GM18505 (cell line): ENCODE measurements around the gene SFMBT2.

Experiments
- ATAC-seq: cut with Tn5 transposase; IDR thresholded peaks from one replicate; pipeline ENCODE4 v1.9.1; 2021; ENCODE audit not compliant: unreplicated experiment
- POLR2A ChIP-seq: IDR thresholded peaks from 4 replicates; pipeline ENCODE4 v1.6.1; 2011; ENCODE audit warnings: borderline replicate concordance; ENCODE audit not compliant: insufficient read depth, insufficient read length; ENCODE audit errors: extremely low read depth

Gene SFMBT2

DNA sequence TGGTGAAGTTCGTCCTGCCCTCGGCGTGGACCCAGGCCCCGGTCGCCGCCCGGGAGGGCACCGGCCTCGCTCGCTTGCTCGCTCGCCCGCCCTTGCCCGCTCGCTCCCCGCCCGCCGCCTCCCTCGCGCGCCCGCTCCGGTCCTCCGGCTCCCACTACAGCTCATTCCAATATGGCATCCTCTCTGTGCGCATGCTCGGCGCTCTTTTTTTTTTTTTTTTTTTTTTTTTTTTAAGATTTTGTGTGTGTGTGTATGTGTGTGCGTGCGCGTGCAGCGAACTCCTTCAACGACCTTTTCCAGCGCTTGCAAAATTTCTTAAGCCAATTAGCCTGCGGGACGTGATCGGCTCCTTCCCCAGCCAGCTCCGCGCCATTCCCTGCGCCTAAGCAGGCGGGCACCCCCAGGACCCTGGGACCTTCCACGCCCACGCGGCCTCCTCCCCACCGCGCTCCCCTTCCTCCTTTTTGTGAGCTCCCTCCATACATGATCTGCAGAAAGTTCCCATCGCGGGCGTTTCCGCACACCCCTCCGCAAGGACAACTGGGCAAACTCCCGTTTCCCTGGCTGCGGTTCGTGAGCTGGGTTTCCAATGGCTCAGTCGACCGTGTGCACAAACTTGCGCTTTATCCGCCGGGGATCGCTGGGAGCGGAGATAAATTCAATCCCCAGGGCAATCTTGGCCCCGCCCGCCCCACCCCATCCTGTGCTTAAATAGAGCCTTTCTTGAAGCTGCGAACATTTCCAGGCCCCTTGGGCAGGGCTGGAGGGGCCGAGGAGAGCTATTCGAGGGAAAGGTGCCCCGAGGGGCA lies at the start of gene SFMBT2:
TSS of gene SFMBT2 (minus strand) at position 173 of the 809 bp plus-strand sequence. CDS start 29,136 bp downstream, outside the sequence.
- peak; percentile 51 for TF ChIP-seq POLR2A
- ATAC-seq: peak; percentile 32

DNA sequence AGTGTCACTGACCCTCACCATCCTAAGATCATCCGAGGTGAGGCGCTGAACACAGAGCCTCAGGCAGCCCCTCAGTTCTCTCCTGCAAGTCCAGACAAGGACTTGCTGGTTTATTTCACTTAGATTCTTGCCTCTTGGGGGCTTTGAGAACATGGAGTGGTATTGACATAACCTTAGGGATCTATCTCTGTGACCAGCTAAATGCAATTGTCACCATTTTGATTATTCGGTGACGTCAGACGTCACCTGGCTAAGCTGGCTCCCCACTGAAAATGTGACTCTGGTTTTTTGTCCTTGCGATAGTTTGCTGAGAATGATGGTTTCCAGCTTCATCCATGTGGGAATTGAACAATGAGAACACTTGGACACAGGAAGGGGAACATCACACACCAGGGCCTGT lies 49.2 kb upstream of the SFMBT2 start:
- no peak for ATAC-seq
- no peak for TF ChIP-seq POLR2A

DNA sequence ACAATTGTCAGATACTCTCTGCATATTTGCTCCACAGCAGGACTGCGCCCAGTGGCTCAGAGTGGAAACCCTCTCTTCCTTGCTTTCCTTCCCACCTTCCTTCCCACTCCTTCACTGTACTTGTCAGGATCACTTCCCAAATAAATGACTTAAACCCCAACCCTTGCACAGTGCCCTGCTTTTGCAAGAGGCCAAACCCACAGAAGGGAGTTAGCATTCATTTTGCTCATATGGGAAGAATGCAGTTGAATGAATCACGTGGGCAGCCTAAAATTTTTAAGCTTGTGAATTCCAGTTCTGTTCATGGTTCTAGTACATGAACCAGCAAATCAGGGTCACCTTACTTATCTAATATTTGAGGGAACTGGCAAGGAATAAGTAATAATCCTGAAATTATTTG lies 47.7 kb upstream of the SFMBT2 start:
- TF ChIP-seq POLR2A: no peak
- no peak for ATAC-seq

DNA sequence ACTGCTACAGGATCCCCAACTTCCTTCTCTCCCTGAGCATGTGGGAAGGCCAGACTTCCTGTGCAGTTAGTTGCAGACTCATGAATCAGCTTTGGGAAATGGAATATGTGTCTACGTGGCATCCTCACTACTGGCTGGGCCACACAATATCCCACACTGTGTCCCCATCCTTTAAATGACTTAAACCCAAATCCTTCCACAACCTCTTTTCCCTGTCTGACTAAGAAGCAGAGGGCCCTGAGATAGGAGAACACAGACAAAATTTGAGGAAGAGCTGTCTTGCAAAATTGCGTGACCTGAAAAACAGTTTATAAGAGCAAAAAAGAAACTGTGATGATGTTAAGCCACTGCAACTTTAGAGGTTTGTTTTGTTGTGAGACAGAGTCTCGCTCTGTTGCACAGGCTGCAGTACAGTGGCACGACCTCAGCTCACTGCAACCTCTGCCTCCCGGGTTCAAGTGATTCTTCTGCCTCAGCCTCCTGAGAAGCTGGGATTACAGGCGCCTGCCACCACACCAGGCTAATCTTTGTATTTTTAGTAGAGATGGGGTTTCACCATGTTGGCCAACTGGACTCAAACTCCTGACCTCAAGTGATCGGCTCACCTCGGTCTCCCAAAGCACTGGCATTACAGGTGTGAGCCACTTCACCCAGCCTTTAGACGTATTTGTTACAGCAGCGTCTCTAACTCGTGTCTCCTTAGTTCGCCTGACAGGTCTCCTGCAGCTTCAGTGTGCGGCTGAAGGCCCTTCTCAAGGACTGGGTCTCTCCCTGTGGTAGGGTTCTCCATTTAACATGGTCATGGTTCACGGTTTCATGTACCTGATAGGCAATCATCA lies 46.9 kb upstream of the SFMBT2 start:
- ATAC-seq: no peak
- TF ChIP-seq POLR2A: no peak

DNA sequence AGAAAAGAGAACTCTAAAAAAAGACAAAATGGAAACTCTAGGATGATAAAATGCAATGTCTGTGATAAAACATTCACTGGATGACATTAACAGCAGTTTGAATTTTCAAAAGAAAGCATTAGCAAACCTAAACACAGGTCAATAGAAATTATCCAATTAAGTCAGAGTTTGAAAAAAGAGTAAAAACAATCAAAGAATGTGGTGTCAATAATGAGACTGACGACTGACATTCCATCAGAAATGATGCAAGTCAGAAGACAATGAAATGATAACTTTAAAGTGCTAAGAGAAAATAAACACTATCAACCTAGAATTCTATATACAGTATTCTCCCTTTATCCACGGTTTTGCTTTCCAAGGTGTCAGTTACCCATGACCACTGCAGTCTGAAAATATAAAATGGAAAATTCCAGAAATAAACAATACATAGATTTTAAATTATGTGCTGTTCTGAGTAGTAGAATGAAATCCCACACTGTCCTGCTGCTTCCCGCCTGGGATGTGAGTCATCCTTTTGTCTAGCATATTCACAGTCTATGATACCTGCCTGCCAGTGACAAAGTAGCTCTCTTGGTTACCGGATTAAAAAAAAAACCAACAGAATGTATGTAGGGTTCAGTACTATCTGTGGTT lies 38.3 kb upstream of the SFMBT2 start:
- no peak for TF ChIP-seq POLR2A
- no peak for ATAC-seq

DNA sequence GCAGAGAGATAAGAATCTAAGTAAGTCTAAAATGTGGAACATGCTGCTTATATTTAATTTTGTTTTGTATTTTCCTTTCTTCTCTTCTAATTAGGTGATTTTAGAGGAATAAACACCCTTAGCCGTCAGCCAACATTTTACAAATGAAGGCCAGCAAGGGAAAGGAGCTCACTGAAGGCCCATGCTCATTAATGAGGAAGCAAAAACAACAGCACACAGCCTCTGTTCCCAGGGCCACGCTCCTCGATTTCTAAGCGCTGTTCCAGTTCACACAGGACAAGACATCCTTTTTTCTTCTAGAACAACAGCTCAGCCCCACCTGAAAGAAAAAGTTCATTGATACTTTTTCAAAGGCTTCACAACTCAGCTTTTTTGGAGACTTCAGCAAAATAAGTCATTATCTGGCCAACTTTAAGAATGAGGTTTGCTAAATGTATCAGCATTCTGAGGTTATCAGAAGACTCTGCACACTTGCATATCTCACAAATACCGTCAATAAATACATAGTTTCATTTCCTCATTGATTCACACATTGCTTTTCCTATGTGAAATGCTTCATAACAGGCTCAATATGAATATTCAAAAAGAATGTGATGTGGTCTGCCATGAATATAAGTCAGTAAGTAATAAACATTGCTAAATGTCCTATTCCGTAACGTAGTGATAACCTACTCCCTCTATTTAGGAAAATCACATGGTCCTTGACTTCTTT lies 34.8 kb upstream of the SFMBT2 start:
- TF ChIP-seq POLR2A: no peak
- peak; percentile 79 for ATAC-seq

DNA sequence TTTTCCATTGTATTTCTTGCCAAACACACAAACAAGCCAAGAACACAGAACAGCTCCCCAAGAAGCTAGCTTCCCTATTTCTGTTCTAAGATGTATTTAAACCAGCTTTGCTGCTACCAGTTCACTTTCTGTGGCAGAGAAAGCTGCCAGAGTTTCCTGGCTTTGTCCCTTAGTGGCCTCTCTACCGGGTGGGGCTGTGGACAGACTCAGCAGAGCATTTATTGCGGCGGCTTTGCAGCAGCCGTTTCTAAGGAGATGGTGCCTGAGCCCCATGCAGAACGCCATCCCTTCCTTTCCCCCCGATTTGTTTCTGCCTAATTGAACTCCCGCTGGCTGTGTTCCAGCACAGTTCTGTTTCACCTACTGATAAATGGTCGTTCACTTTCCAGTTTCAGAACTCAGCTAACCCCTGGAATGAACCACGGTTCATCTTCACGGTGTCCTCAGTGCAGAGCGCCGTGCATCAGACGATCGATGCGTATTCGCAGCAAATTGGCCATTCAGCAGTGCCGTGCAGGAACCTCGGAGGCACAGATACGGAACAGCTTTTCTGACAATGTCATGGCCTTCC lies 33.8 kb upstream of the SFMBT2 start:
- no peak for TF ChIP-seq POLR2A
- ATAC-seq: no peak

DNA sequence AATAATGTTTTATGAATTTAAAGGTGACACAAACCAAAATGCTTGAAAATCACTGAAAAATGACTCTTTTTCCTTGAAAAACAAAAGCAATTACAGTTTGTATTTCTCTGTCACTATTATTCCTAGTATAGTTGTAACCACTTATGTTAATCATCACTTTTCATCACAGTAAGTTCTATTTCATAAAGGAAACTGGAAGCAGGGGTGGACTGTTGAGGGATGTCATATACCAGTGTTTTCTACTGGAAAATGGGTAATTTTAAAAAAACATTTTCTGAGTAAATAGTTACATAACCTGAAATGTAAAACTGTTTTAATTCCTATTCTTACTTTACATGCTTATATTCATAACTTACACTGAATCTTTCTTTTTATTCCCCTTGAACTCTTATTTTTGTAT lies 32.2 kb upstream of the SFMBT2 start:
- TF ChIP-seq POLR2A: no peak
- no peak for ATAC-seq

DNA sequence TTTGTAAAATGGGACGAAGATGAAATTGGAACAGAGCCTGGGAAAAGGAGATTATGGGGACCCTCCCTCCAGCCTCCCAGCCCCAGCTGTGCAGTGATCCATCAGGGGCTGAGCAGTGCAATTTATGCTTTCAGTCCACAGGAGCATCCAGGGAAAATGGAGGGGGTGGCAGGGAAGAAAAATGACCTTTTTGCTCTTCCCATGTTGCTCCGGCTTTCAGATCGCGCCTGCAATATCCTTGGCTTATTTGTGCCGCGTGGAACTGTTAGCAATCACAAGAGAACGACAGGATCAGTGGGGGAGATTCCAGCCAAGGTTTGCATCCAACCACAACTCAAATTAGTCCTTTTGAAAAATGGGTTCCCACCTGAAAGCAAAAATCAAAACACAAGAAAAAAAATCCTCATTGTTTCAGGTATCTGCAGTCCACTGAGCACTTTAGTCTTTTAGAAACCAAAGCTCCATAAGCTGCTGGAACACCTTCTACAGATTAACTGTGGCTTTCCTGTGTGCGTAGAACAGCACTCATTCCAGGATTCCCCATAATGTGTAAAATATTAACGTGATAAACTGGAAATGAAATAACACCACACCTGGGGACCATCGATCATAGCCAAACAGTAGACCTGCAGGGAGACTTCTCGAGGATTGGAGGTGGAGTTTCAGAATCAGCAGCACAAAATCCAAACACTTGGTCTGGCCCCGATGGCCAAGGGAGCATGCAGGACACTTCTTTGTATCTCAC lies 30.7 kb upstream of the SFMBT2 start:
- no peak for TF ChIP-seq POLR2A
- no peak for ATAC-seq

DNA sequence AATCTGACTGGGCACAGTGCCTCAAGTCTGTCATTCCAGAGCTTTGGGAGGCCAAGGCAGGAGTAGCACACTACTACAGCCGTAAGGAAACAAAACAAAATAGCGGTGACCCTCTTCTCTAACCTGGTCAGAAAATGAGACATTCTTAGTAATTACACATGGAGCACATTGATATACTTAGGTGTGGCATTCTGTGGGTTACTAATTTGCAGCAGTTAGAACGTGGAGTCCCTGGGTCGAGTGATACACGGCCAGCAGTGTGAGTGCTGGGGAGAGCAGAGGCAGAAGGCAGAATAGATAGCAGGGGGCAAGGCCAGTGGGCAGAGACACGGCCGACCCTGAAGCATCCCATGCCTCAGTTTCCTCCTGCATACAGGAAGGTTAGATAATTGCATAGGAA lies 28.9 kb upstream of the SFMBT2 start:
- no peak for ATAC-seq
- no peak for TF ChIP-seq POLR2A

DNA sequence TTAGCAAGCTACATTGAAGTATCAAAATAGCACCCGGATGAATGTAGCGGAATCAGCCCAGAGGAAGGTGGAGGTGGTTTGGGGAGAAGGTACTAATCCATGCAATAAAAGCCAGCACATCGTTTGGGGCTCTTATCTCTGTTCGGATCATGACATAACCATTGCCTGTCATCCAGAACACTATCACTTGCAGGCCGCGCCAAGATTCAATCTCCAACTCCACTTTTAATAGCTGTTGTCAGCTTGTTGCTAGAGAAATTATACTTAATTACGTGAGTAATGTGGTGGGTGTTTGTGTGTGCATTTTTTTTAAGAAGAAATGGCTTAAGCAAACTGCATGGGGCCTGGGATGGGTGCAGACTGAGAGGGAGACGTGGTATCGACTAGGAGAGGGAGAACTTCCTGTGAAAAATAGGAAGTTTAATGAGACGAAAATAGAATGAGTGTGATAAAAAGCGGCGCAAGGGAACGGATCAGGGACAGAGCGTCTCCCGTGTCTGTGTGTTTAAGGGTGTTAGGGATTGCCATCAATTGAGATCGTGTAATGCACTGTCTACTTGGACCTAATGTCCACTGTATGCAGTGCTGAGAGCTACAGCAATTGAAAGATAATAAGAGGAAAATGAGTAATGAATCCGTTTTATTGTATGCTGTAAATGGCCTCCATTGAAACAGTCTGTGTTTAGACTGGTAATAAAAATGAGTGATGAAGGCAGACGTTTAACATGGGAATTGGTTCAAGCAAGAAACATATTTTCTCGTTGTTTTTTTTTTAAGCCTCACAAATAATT lies 27.6 kb upstream of the SFMBT2 start:
- no peak for TF ChIP-seq POLR2A
- no peak for ATAC-seq
